Upper lobe of left lung (tissue), 4 donors: ENCODE measurements around the gene ZNF557.
"Not testable (repeated sequence)": the region's sequence is repeated elsewhere in the genome, so short reads cannot be mapped to it uniquely, and the experiment has no call there.

Experiments
- EP300 ChIP-seq, 4 donors: sonication (generic); formaldehyde crosslinking; IDR thresholded peaks; one replicate each; pipeline ENCODE4 v1.5.1; 2017; ENCODE audit warnings: antibody characterized with exemption in 4 of 4, control low read depth in 2 of 4
- POLR2A ChIP-seq, 4 donors: fragments of 450-650 bp; IDR thresholded peaks; one replicate each; pipeline ENCODE4 v1.5.1; 2016 to 2017; ENCODE audit warnings: antibody characterized with exemption in 4 of 4, mild to moderate bottlenecking in 2 of 4
- POLR2AphosphoS5 ChIP-seq, 2 donors: sonication (generic); formaldehyde crosslinking; IDR thresholded peaks; one replicate each; pipeline ENCODE4 v1.5.1; 2017; ENCODE audit warnings: antibody characterized with exemption in 2 of 2
- TF ChIP-seq, protein P1 (sequence below), 6 experiments: fragments of 450-650 bp in 4 of 6; fragments of 200-600 bp in 2 of 6; sonication (generic) in 2 of 6; IDR thresholded peaks; one replicate each; pipeline ENCODE4 v1.5.1; 2016 to 2019; ENCODE audit warnings: antibody characterized with exemption in 6 of 6

- TF ChIP-seq, protein P1, sequence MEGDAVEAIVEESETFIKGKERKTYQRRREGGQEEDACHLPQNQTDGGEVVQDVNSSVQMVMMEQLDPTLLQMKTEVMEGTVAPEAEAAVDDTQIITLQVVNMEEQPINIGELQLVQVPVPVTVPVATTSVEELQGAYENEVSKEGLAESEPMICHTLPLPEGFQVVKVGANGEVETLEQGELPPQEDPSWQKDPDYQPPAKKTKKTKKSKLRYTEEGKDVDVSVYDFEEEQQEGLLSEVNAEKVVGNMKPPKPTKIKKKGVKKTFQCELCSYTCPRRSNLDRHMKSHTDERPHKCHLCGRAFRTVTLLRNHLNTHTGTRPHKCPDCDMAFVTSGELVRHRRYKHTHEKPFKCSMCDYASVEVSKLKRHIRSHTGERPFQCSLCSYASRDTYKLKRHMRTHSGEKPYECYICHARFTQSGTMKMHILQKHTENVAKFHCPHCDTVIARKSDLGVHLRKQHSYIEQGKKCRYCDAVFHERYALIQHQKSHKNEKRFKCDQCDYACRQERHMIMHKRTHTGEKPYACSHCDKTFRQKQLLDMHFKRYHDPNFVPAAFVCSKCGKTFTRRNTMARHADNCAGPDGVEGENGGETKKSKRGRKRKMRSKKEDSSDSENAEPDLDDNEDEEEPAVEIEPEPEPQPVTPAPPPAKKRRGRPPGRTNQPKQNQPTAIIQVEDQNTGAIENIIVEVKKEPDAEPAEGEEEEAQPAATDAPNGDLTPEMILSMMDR (IDR thresholded peaks at IDR 0.05): not testable (repeated sequence)
- TF ChIP-seq EP300, POLR2AphosphoS5, POLR2A (IDR thresholded peaks at IDR 0.05): not testable (repeated sequence)
Measured at GRCh38 chr19:7054635-7055368, 14.7 kb upstream of the ZNF557 start.
